ENCODE results near the gene RNF123.

DNA sequence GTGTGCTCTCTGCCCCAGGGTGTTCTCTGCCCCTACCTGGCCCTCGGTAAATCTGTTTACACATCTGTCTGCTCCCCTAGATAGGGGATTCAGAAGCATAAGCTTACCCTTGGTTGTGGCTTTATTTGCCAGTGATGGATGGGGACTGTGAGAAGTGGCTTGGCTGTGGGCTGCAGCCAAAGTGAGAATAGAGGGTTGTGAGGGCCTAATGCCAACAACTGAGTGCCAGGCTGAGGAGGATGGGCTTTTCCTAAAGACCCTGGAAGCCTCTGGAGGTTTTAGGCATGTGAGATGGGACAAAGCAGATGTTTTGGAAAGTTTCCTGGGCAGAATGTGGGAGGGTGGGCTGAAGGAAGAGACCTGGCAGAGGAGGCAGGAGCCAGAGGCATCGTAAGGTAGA, 30.6 kb upstream of the RNF123 start:
- TF ChIP-seq NFYB (IDR thresholded peaks at IDR 0.05; ENCODE audit: insufficient read depth, low read depth, low read length) (no peak), TCF7 (IDR thresholded peaks at IDR 0.05; ENCODE audit: borderline replicate concordance) (no peak), NR2C2 (IDR thresholded peaks at IDR 0.05; ENCODE audit: borderline replicate concordance, control insufficient read depth, insufficient read length, low read depth) (no peak), GABPA (IDR thresholded peaks at IDR 0.05; ENCODE audit: low read depth) (no peak), ZNF384 (IDR thresholded peaks at IDR 0.05; ENCODE audit: borderline replicate concordance, low read depth, low read length) (no peak), HCFC1 (IDR thresholded peaks at IDR 0.05; ENCODE audit: low read length) (no peak), KDM1A (IDR thresholded peaks at IDR 0.05; ENCODE audit: borderline replicate concordance) (no peak), RFX5 (IDR thresholded peaks at IDR 0.05; ENCODE audit: low read depth, low read length) (no peak), POLR2A (IDR thresholded peaks at IDR 0.05; ENCODE audit: low read depth, low read length) (no peak)
- TF ChIP-seq, protein P1, sequence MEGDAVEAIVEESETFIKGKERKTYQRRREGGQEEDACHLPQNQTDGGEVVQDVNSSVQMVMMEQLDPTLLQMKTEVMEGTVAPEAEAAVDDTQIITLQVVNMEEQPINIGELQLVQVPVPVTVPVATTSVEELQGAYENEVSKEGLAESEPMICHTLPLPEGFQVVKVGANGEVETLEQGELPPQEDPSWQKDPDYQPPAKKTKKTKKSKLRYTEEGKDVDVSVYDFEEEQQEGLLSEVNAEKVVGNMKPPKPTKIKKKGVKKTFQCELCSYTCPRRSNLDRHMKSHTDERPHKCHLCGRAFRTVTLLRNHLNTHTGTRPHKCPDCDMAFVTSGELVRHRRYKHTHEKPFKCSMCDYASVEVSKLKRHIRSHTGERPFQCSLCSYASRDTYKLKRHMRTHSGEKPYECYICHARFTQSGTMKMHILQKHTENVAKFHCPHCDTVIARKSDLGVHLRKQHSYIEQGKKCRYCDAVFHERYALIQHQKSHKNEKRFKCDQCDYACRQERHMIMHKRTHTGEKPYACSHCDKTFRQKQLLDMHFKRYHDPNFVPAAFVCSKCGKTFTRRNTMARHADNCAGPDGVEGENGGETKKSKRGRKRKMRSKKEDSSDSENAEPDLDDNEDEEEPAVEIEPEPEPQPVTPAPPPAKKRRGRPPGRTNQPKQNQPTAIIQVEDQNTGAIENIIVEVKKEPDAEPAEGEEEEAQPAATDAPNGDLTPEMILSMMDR (IDR thresholded peaks at IDR 0.05 in 2 of 3, conservative IDR thresholded peaks at IDR 0.05 in 1 of 3; ENCODE audit: control insufficient read depth in 2 of 3, extremely low read depth in 1 of 3, insufficient read depth in 1 of 3, low read depth in 3 of 3, low read length in 3 of 3) = no peak
- TF ChIP-seq, protein P2, sequence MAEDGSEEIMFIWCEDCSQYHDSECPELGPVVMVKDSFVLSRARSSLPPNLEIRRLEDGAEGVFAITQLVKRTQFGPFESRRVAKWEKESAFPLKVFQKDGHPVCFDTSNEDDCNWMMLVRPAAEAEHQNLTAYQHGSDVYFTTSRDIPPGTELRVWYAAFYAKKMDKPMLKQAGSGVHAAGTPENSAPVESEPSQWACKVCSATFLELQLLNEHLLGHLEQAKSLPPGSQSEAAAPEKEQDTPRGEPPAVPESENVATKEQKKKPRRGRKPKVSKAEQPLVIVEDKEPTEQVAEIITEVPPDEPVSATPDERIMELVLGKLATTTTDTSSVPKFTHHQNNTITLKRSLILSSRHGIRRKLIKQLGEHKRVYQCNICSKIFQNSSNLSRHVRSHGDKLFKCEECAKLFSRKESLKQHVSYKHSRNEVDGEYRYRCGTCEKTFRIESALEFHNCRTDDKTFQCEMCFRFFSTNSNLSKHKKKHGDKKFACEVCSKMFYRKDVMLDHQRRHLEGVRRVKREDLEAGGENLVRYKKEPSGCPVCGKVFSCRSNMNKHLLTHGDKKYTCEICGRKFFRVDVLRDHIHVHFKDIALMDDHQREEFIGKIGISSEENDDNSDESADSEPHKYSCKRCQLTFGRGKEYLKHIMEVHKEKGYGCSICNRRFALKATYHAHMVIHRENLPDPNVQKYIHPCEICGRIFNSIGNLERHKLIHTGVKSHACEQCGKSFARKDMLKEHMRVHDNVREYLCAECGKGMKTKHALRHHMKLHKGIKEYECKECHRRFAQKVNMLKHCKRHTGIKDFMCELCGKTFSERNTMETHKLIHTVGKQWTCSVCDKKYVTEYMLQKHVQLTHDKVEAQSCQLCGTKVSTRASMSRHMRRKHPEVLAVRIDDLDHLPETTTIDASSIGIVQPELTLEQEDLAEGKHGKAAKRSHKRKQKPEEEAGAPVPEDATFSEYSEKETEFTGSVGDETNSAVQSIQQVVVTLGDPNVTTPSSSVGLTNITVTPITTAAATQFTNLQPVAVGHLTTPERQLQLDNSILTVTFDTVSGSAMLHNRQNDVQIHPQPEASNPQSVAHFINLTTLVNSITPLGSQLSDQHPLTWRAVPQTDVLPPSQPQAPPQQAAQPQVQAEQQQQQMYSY (CRISPR knock-in tag; IDR thresholded peaks at IDR 0.05) = no peak
- TF ChIP-seq, protein P3, sequence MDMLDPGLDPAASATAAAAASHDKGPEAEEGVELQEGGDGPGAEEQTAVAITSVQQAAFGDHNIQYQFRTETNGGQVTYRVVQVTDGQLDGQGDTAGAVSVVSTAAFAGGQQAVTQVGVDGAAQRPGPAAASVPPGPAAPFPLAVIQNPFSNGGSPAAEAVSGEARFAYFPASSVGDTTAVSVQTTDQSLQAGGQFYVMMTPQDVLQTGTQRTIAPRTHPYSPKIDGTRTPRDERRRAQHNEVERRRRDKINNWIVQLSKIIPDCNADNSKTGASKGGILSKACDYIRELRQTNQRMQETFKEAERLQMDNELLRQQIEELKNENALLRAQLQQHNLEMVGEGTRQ (IDR thresholded peaks at IDR 0.05; ENCODE audit: borderline replicate concordance, low read depth, low read length) = no peak
- TF ChIP-seq, protein P4, sequence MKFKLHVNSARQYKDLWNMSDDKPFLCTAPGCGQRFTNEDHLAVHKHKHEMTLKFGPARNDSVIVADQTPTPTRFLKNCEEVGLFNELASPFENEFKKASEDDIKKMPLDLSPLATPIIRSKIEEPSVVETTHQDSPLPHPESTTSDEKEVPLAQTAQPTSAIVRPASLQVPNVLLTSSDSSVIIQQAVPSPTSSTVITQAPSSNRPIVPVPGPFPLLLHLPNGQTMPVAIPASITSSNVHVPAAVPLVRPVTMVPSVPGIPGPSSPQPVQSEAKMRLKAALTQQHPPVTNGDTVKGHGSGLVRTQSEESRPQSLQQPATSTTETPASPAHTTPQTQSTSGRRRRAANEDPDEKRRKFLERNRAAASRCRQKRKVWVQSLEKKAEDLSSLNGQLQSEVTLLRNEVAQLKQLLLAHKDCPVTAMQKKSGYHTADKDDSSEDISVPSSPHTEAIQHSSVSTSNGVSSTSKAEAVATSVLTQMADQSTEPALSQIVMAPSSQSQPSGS (IDR thresholded peaks at IDR 0.05; ENCODE audit: low read length) = no peak
- TF ChIP-seq, protein P5, sequence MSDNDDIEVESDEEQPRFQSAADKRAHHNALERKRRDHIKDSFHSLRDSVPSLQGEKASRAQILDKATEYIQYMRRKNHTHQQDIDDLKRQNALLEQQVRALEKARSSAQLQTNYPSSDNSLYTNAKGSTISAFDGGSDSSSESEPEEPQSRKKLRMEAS (IDR thresholded peaks at IDR 0.05; ENCODE audit: low read depth, low read length) = no peak
